Brain pericyte (primary cell): ENCODE measurements around the gene ULK4.
"Not testable (repeated sequence)": the region's sequence is repeated elsewhere in the genome, so short reads cannot be mapped to it uniquely, and the experiment has no call there.

Experiments used
- DNase-seq: peaks from one replicate; pipeline ENCODE4 v3.0.0-alpha.2; 2012; ENCODE audit warnings: low read depth, low spot score

Gene ULK4

GRCh38 chr3:41579861-41580260 is 382.0 kb downstream of the ULK4 start:
- no peak for DNase-seq

GRCh38 chr3:41578798-41579197 is 383.1 kb downstream of the ULK4 start:
- DNase-seq = no peak

- DNase-seq = no peak
Observed at GRCh38 chr3:41575724-41576123, 386.2 kb downstream of the ULK4 start.

- no peak for DNase-seq
Observed at GRCh38 chr3:41574900-41575299, 387.0 kb downstream of the ULK4 start.

GRCh38 chr3:41573591-41573990 is 388.3 kb downstream of the ULK4 start:
- no peak for DNase-seq

GRCh38 chr3:41572092-41572491 is 389.8 kb downstream of the ULK4 start:
- no peak for DNase-seq

GRCh38 chr3:41569632-41570305 is 392.1 kb downstream of the ULK4 start:
- DNase-seq = no peak

- no peak for DNase-seq
Observed at GRCh38 chr3:41565948-41566514, 395.9 kb downstream of the ULK4 start.

- no peak for DNase-seq
Observed at GRCh38 chr3:41565003-41565402, 396.9 kb downstream of the ULK4 start.

- DNase-seq = not testable (repeated sequence)
Observed at GRCh38 chr3:41556245-41556644, 405.7 kb downstream of the ULK4 start.

GRCh38 chr3:41532976-41533375 is 428.9 kb downstream of the ULK4 start:
- DNase-seq = peak; percentile 41

GRCh38 chr3:41526995-41527573 is 434.8 kb downstream of the ULK4 start:
- DNase-seq = no peak

GRCh38 chr3:41525303-41526064 is 436.4 kb downstream of the ULK4 start:
- DNase-seq = no peak

GRCh38 chr3:41523897-41524296 is 438.0 kb downstream of the ULK4 start:
- DNase-seq = no peak

GRCh38 chr3:41522612-41523011 is 439.3 kb downstream of the ULK4 start:
- no peak for DNase-seq

- DNase-seq = no peak
Observed at GRCh38 chr3:41521010-41521655, 440.8 kb downstream of the ULK4 start.

GRCh38 chr3:41519746-41520145 is 442.2 kb downstream of the ULK4 start:
- DNase-seq = no peak

- no peak for DNase-seq
Observed at GRCh38 chr3:41518626-41519025, 443.3 kb downstream of the ULK4 start.

GRCh38 chr3:41508063-41508696 is 453.7 kb downstream of the ULK4 start:
- no peak for DNase-seq

- peak; percentile 8 for DNase-seq
Observed at GRCh38 chr3:41507336-41508062, 454.4 kb downstream of the ULK4 start.
